Fibroblast of the aortic adventitia (primary cell): ENCODE results near the gene PRMT3. TPM values are rescaled to one million over a fixed set of nuclear protein-coding genes. Genes with fewer than 3 reads are reported as not detected.
"Not testable (repeated sequence)": the region's sequence is repeated elsewhere in the genome, so short reads cannot be mapped to it uniquely, and the experiment has no call there.

Source experiments
- DNase-seq: peaks from one replicate; pipeline ENCODE4 v3.0.0-alpha.2; 2010; ENCODE audit warnings: low read depth
- H3K4me3 ChIP-seq: 2 replicates; pipeline ENCODE4 v1.5.1; 2011; ENCODE audit warnings: low read depth, mild to moderate bottlenecking, control low read depth, low read length, moderate library complexity
- total RNA-seq: library from RNA; depleted of rRNA; stranded (reverse); fragments of >200 nt; gene quantifications from 2 replicates; pipeline ENCODE4 v1.2.3, GENCODE V29; 2012; ENCODE audit warnings: low replicate concordance
- TF ChIP-seq, protein P1 (sequence below): IDR thresholded peaks from 2 replicates; pipeline ENCODE4 v1.5.1; 2011; ENCODE audit warnings: mild to moderate bottlenecking, low read length, control low read depth, inconsistent platforms; ENCODE audit not compliant: insufficient read depth

The PRMT3 gene
- total RNA-seq, 1 donor, result 17.3 TPM

GRCh38 chr11:20467487-20468185 is 80.1 kb downstream of the PRMT3 start:
- DNase-seq, result no peak
- TF ChIP-seq, protein P1, sequence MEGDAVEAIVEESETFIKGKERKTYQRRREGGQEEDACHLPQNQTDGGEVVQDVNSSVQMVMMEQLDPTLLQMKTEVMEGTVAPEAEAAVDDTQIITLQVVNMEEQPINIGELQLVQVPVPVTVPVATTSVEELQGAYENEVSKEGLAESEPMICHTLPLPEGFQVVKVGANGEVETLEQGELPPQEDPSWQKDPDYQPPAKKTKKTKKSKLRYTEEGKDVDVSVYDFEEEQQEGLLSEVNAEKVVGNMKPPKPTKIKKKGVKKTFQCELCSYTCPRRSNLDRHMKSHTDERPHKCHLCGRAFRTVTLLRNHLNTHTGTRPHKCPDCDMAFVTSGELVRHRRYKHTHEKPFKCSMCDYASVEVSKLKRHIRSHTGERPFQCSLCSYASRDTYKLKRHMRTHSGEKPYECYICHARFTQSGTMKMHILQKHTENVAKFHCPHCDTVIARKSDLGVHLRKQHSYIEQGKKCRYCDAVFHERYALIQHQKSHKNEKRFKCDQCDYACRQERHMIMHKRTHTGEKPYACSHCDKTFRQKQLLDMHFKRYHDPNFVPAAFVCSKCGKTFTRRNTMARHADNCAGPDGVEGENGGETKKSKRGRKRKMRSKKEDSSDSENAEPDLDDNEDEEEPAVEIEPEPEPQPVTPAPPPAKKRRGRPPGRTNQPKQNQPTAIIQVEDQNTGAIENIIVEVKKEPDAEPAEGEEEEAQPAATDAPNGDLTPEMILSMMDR, result no peak
- no peak overlapping the region for H3K4me3 ChIP-seq

GRCh38 chr11:20470348-20470747 is 82.8 kb downstream of the PRMT3 start:
- no peak overlapping the region for H3K4me3 ChIP-seq
- DNase-seq, result no peak
- TF ChIP-seq, protein P1, result no peak

GRCh38 chr11:20471929-20472328 is 84.4 kb downstream of the PRMT3 start:
- H3K4me3 ChIP-seq, DNase-seq: not testable (repeated sequence)

DNA sequence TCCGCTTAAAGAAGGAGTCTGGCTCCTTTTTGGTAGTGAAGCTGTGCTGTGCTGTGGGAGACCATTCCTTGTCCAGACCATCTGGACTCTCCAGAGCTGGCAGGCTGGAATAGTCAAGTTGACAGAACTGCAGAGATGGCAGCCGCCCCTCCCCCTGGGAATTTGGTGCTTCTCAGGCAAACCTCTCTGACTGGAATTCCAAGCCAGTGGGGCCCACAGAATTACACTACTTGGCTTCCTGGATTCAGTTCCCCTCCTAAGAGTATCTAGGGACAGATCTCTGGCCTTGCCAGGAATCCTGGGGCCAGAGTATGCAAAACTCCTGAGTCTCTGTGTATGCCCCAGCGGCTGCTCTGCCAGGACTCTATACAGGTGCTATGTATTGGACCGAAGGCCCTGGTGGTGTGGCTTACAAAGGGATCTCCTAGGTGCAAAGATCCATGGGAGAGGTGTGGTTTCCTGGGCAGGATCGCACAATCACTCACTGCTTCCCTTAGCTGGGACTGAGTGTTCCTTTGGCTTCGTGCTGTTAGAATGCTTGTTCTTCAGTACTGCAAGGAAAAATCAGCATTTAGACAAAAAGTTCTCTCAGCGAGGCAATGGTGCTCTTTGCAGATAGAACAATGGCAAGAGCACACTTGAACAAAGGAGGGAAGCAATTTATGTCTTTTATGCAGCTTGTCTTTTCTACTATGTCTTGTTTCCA is 86.8 kb downstream of the PRMT3 start:
- no peak for DNase-seq
- TF ChIP-seq, protein P1, result no peak
- H3K4me3 ChIP-seq, result no peak overlapping the region

DNA sequence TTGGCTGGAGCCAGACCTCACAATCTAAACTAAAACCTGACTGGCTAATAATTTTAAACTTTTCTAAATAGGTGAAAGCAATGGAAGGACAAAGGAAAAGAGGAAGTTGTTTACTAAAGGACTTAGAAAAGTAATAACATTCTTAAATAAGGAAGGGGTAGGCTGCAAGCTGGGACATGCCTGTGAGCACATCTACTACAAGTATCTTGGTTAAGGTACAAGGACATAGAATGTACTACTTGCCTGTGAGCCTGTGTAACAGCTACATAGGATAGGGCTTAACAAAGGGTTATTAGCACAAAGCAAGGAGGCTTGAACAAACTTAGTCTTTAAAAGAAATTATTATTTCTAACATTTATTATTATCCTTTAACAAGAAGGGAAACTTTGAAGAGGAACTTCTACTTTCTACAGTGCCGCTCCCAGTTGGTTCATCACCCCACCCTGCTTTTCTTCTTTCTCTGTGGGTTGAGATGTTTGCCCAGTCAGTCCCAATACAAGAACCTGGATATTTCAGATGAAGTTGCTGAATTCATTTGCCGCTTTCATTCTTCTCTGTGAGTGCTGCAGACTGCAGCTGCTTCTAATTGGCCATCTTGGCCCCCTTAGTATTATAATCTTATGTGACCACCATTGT is 87.5 kb downstream of the PRMT3 start:
- TF ChIP-seq, protein P1, result no peak
- no peak for DNase-seq
- no peak overlapping the region for H3K4me3 ChIP-seq

DNA sequence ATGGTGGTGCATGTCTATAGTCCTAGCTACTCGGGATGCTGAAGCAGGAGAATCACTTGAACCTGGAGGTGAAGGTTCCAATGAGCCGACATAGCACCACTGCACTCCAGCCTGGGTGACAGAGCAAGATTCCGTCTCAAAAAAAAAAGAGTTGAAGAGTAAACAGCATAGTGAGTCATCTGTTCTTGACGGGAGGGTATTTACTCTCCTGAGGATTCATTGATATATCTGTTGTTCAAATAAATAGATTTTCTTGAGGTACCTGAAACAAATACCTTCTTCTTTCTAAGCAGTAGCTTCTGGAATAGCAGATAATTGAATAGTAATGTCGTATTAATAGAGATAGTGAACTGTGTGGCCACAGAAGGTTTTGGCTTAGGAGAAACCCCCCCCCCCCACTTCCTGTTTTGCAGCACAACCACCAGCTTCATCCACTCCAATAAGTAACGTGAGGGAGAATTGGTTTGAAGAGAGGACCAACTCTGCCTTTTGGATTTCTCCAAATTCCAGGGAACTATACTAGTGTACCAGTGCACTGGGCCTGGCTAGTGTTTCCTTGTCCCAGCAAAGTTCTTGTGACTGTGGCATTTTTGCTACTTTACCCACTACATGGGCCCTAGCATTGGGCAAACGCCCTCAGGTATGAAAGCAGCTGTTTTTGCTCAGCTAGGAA is 90.0 kb downstream of the PRMT3 start:
- TF ChIP-seq, protein P1, result no peak
- no peak for DNase-seq

GRCh38 chr11:20479513-20479912 is 92.0 kb downstream of the PRMT3 start:
- no peak overlapping the region for H3K4me3 ChIP-seq
- TF ChIP-seq, protein P1, result no peak
- no peak for DNase-seq

More for the DNA sequence above, 90.0 kb downstream of the PRMT3 start:
- no peak overlapping the region for H3K4me3 ChIP-seq
